Measurements from ENCODE around the gene HCN1. TPM values are rescaled to one million over a fixed set of nuclear protein-coding genes. Genes with fewer than 3 reads are reported as not detected.

Gene HCN1
- total RNA-seq, 1 donor from 2014 or later, result not detected

DNA sequence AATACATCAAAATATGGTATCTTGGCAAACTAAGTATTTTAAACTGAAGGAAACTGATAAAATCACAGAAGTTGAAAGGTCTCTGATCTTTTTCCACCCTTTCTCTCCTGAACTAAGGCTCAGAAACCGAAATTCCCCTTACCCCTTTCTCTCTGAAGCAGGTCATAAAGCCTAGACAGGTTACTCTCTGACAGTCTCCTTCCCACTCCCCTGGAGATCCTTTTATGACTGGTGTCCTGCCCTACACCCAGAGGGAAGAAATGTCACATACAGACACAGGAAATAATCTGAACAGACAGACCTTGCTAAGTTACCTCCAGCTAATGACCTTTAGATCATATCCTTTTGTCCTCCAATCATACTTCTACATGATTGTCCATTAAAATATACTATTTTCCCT is 127.4 kb downstream of the HCN1 start:
- DNase-seq (ENCODE audit: low spot score), result no peak
- Mint-ChIP-seq H3K27me3 (ENCODE audit: low read depth) (no peaks in the 10 kb centered on the region), H3K4me3 (ENCODE audit: unreplicated experiment) (no peak overlapping the region), H3K4me1 (ENCODE audit: low read depth) (no peaks in the 10 kb centered on the region), H3K36me3 (ENCODE audit: low read depth) (no peaks in the 10 kb centered on the region), H3K27ac (ENCODE audit: unreplicated experiment) (no peak overlapping the region), H3K9me3 (ENCODE audit: low read depth) (no peaks in the 10 kb centered on the region)
- TF ChIP-seq, protein P1, sequence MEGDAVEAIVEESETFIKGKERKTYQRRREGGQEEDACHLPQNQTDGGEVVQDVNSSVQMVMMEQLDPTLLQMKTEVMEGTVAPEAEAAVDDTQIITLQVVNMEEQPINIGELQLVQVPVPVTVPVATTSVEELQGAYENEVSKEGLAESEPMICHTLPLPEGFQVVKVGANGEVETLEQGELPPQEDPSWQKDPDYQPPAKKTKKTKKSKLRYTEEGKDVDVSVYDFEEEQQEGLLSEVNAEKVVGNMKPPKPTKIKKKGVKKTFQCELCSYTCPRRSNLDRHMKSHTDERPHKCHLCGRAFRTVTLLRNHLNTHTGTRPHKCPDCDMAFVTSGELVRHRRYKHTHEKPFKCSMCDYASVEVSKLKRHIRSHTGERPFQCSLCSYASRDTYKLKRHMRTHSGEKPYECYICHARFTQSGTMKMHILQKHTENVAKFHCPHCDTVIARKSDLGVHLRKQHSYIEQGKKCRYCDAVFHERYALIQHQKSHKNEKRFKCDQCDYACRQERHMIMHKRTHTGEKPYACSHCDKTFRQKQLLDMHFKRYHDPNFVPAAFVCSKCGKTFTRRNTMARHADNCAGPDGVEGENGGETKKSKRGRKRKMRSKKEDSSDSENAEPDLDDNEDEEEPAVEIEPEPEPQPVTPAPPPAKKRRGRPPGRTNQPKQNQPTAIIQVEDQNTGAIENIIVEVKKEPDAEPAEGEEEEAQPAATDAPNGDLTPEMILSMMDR (IDR thresholded peaks at IDR 0.05), result no peak

- Mint-ChIP-seq H3K4me3 (ENCODE audit: unreplicated experiment) (no peak overlapping the region), H3K9me3 (ENCODE audit: low read depth) (peaks cover 3% of the 10 kb centered on the region), H3K27ac (ENCODE audit: unreplicated experiment) (no peak overlapping the region), H3K27me3 (ENCODE audit: low read depth) (peaks cover 2% of the 10 kb centered on the region), H3K36me3 (ENCODE audit: low read depth) (no peaks in the 10 kb centered on the region), H3K4me1 (ENCODE audit: low read depth) (no peaks in the 10 kb centered on the region)
- no peak for DNase-seq (ENCODE audit: low spot score)
- TF ChIP-seq, protein P1 (IDR thresholded peaks at IDR 0.05), result no peak
Measured at GRCh38 chr5:45542421-45542820, 153.8 kb downstream of the HCN1 start.

DNA sequence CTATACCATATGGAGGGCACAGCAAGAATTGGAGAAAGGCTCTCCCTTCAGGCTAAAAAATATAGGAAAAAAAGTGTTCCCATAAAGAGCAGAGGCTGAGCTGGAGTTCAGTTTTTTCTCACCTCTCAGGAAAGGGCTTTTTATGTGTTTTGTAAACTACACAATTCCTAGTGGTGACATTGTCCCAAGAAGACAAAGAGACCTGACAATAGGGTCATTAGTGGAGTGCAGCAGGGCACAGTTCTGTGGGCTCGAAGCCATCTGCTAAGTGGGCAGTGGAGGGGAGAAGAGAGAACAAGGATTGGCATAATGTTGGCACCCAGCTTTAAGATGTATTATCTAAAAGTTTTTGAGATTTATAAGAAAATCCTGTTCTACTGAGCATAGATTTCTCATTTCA is 162.5 kb downstream of the HCN1 start:
- H3K36me3 Mint-ChIP-seq (ENCODE audit: low read depth), result no peaks in the 10 kb centered on the region
- peaks cover 2% of the 10 kb centered on the region for H3K27me3 Mint-ChIP-seq (ENCODE audit: low read depth)
- H3K4me1 Mint-ChIP-seq (ENCODE audit: low read depth), result no peaks in the 10 kb centered on the region
- DNase-seq (ENCODE audit: low spot score), result no peak
- no peaks in the 10 kb centered on the region for H3K9me3 Mint-ChIP-seq (ENCODE audit: low read depth)
- TF ChIP-seq, protein P1 (IDR thresholded peaks at IDR 0.05), result no peak
- H3K27ac Mint-ChIP-seq (ENCODE audit: unreplicated experiment), result no peak overlapping the region
- no peak overlapping the region for H3K4me3 Mint-ChIP-seq (ENCODE audit: unreplicated experiment)

DNA sequence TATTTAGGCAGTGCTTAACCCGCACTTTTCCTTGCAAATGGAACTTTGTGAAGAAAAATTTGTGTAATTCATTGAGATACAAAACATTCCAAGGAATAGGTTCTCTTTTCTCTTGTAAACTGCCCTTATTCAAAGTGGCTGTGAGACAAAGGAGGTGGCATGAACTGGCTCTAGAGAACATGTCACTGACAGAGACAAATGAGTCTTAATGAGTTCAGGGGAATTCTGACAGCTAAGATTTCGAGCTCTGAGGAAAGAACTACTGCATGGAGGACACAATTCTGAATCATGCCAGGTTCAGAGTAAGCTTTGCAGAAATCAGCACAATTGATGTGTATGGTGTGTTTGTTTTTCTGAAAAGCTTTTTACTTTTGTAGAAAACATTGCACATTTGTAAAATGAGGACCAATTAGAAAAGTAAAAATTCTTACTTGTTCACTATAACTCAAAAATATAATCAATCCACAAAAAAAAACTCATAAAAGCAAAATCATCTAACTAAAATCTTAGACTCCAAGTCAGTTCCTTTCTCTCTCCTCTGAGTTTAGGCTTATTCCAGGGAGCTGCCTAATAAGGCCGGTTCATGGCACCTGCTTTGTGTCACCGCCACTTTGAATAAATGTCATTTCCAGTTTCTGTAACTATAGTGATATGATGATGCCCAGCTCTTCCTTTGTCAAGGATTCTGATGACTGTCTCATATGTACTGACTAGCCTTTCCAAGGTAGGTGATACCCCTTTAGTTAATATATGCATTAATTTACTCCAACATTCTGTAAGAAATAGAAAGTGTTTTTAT is 163.2 kb downstream of the HCN1 start:
- Mint-ChIP-seq H3K36me3 (ENCODE audit: low read depth) (no peaks in the 10 kb centered on the region), H3K27me3 (ENCODE audit: low read depth) (peaks cover 2% of the 10 kb centered on the region), H3K9me3 (ENCODE audit: low read depth) (no peaks in the 10 kb centered on the region), H3K4me3 (ENCODE audit: unreplicated experiment) (no peak overlapping the region), H3K4me1 (ENCODE audit: low read depth) (no peaks in the 10 kb centered on the region), H3K27ac (ENCODE audit: unreplicated experiment) (no peak overlapping the region)
- TF ChIP-seq, protein P1 (IDR thresholded peaks at IDR 0.05), result no peak
- DNase-seq (ENCODE audit: low spot score), result no peak

DNA sequence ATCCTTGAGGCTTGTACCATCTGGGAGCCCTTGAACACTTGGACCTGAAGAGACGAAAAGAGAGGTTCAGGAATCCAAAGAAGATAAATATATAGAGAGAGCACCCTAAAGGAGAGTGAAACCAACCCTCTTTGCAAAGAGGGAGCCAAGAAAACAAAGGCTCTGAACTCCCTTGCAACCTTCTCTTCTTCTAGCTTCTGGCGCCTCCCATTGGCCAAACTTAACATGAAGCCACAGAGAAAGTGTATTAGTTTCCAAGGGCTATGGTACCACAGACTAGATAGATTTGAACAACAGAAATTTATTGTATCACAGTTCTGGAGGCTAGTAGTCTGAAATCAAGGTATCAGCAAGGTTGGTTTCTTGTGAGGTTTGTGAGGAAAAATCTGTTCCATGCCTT is 175.1 kb downstream of the HCN1 start:
- DNase-seq (ENCODE audit: low spot score), result no peak
- H3K4me3 Mint-ChIP-seq (ENCODE audit: unreplicated experiment), result no peak overlapping the region
- no peaks in the 10 kb centered on the region for H3K27me3 Mint-ChIP-seq (ENCODE audit: low read depth)
- no peaks in the 10 kb centered on the region for H3K36me3 Mint-ChIP-seq (ENCODE audit: low read depth)
- no peaks in the 10 kb centered on the region for H3K9me3 Mint-ChIP-seq (ENCODE audit: low read depth)
- TF ChIP-seq, protein P1 (IDR thresholded peaks at IDR 0.05), result peak; percentile 52
- no peaks in the 10 kb centered on the region for H3K4me1 Mint-ChIP-seq (ENCODE audit: low read depth)
- H3K27ac Mint-ChIP-seq (ENCODE audit: unreplicated experiment), result no peak overlapping the region
